Measurements from ENCODE around the gene FGF3.

Gene FGF3

GRCh38 chr11:69822676-69823494 is 3.7 kb upstream of the FGF3 start:
- no peak for DNase-seq

GRCh38 chr11:69821511-69822040 is 2.4 kb upstream of the FGF3 start:
- no peak for DNase-seq

GRCh38 chr11:69820441-69820840 is 1.2 kb upstream of the FGF3 start:
- DNase-seq: no peak

- no peak for DNase-seq
Observed at GRCh38 chr11:69819541-69820070, 390 bp upstream of the FGF3 start.

- DNase-seq: no peak
Observed at GRCh38 chr11:69818231-69818602, 999 bp downstream of the FGF3 start.

GRCh38 chr11:69817265-69818230 is 1.7 kb downstream of the FGF3 start:
- no peak for DNase-seq

- DNase-seq: no peak
Observed at GRCh38 chr11:69816671-69817070, 2.5 kb downstream of the FGF3 start.

GRCh38 chr11:69815973-69816372 is 3.2 kb downstream of the FGF3 start:
- no peak for DNase-seq

- DNase-seq: no peak
Observed at GRCh38 chr11:69814902-69815301, 4.3 kb downstream of the FGF3 start.

GRCh38 chr11:69814411-69814810 is 4.8 kb downstream of the FGF3 start:
- no peak for DNase-seq

- DNase-seq: no peak
Observed at GRCh38 chr11:69813839-69814238, 5.4 kb downstream of the FGF3 start.

- no peak for DNase-seq
Observed at GRCh38 chr11:69812946-69813345, 6.3 kb downstream of the FGF3 start.

GRCh38 chr11:69812256-69812655 is 7.0 kb downstream of the FGF3 start:
- no peak for DNase-seq

- DNase-seq: no peak
Observed at GRCh38 chr11:69811431-69811830, 7.8 kb downstream of the FGF3 start.

GRCh38 chr11:69810289-69811118 is 8.7 kb downstream of the FGF3 start:
- DNase-seq: no peak

- no peak for DNase-seq
Observed at GRCh38 chr11:69808667-69809086, 10.5 kb downstream of the FGF3 start.

- no peak for DNase-seq
Observed at GRCh38 chr11:69807106-69807815, 12.0 kb downstream of the FGF3 start.

GRCh38 chr11:69804769-69805508 is 14.3 kb downstream of the FGF3 start:
- DNase-seq: no peak

GRCh38 chr11:69803604-69804218 is 15.5 kb downstream of the FGF3 start:
- DNase-seq: no peak

- DNase-seq: no peak
Observed at GRCh38 chr11:69803022-69803421, 16.2 kb downstream of the FGF3 start.

GRCh38 chr11:69802590-69802989 is 16.6 kb downstream of the FGF3 start:
- DNase-seq: no peak

Measured in CD4-positive, alpha-beta T cell treated with Interleukin-12 subunit alpha and Interleukin-12 subunit beta, for 1 hour (primary cell).